H1 (cell line): ENCODE measurements around the gene ZNF280B. TPM values are rescaled to one million over a fixed set of nuclear protein-coding genes. Genes with fewer than 3 reads are reported as not detected.

Experiments
- CTCF ChIA-PET: fragments of 300-600 bp; sonication (Branson Sonifier 250); formaldehyde crosslinking; loops from one replicate; lab custom pipeline; 2021; ENCODE audit not compliant: partially characterized antibody; lab: Charles Lee
- POLR2A ChIA-PET: fragments of 300-600 bp; sonication (Branson Sonifier 250); formaldehyde crosslinking; loops from one replicate; lab custom pipeline; 2021; ENCODE audit warnings: inconsistent platforms; ENCODE audit not compliant: partially characterized antibody; lab: Charles Lee
- DNase-seq, 2 experiments: peaks; one replicate each; pipeline versions ENCODE4 v3.0.0 to v3.0.0-alpha.2; 2010 to 2022; ENCODE audit warnings: low spot score in 2 of 2, low read depth in 1 of 2, mixed read lengths in 1 of 2
- FAIRE-seq: peaks from 2 replicates; lab custom pipeline; 2011; peaks lifted over from hg19 to GRCh38; lab: Jason Lieb, UNC
- H2AFZ ChIP-seq: 2 replicates; pipeline ENCODE4 v1.8.1; 2012; ENCODE audit warnings: low read length, inconsistent platforms
- H2AK5ac ChIP-seq: 2 replicates; pipeline ENCODE4 v1.6.1; 2013; ENCODE audit warnings: low read depth, low read length
- H2BK120ac ChIP-seq: replicated peaks from 2 replicates; pipeline ENCODE3; 2013; ENCODE audit warnings: low read depth, low read length, inconsistent platforms
- H2BK12ac ChIP-seq: 2 replicates; pipeline ENCODE4 v1.6.1; 2013; ENCODE audit warnings: low read depth, low read length
- H2BK15ac ChIP-seq: 2 replicates; pipeline ENCODE4 v1.6.1; 2013; ENCODE audit warnings: low read length
- H2BK20ac ChIP-seq: 2 replicates; pipeline ENCODE4 v1.6.1; 2013; ENCODE audit warnings: low read length
- H2BK5ac ChIP-seq: 2 replicates; pipeline ENCODE4 v1.6.1; 2013; ENCODE audit warnings: low read depth, low read length
- H3K14ac ChIP-seq: 2 replicates; pipeline ENCODE4 v1.6.1; 2013; ENCODE audit warnings: inconsistent platforms; ENCODE audit not compliant: insufficient read length
- H3K18ac ChIP-seq: 2 replicates; pipeline ENCODE4 v1.6.1; 2013; ENCODE audit warnings: low read length; ENCODE audit errors: extremely low read depth
- H3K23ac ChIP-seq: 2 replicates; pipeline ENCODE4 v1.6.1; 2013; ENCODE audit warnings: inconsistent platforms; ENCODE audit not compliant: insufficient read length
- H3K23me2 ChIP-seq: 2 replicates; pipeline ENCODE4 v1.6.1; 2013; ENCODE audit warnings: low read depth, low read length
- H3K27ac ChIP-seq: 2 replicates; pipeline ENCODE4 v1.6.1; 2011; ENCODE audit warnings: low read depth, low read length, inconsistent platforms
- H3K27me3 ChIP-seq, 4 experiments: replicated peaks in 1 of 4; 1 replicate in 1 of 4; 2 replicates in 3 of 4; pipeline versions ENCODE4 v1.6.1 to v1.8.1; 2011 to 2013; ENCODE audit warnings: low read length in 3 of 4, mild to moderate bottlenecking in 3 of 4, inconsistent platforms in 2 of 4, mixed read lengths in 2 of 4, moderate library complexity in 1 of 4; ENCODE audit not compliant: control insufficient read depth in 3 of 4, insufficient read depth in 3 of 4; ENCODE audit errors: extremely low read depth in 1 of 4
- H3K36me3 ChIP-seq, 4 experiments: 2 replicates each; pipeline versions ENCODE4 v1.6.1 to v1.8.1; 2011 to 2013; ENCODE audit warnings: mild to moderate bottlenecking in 4 of 4, low read length in 3 of 4, moderate library complexity in 2 of 4, control low read depth in 1 of 4, inconsistent platforms in 1 of 4; ENCODE audit not compliant: insufficient read depth in 4 of 4, control insufficient read depth in 2 of 4
- H3K4ac ChIP-seq: replicated peaks from 2 replicates; pipeline ENCODE3; 2013; ENCODE audit warnings: low read length, low read depth, mixed read lengths, inconsistent platforms; ENCODE audit not compliant: insufficient read length
- H3K4me1 ChIP-seq, 4 experiments: replicated peaks in 1 of 4; 1 replicate in 1 of 4; 2 replicates in 3 of 4; pipeline versions ENCODE4 v1.6.1 to v1.8.1; 2011 to 2013; ENCODE audit warnings: low read length in 3 of 4, inconsistent platforms in 2 of 4, mixed read lengths in 1 of 4; ENCODE audit not compliant: insufficient read depth in 4 of 4, control insufficient read depth in 3 of 4
- H3K4me2 ChIP-seq, 2 experiments: 2 replicates each; pipeline versions ENCODE4 v1.6.1 to v1.8.1; 2011 to 2013; ENCODE audit warnings: low read depth in 2 of 2, low read length in 2 of 2, control low read depth in 1 of 2, inconsistent platforms in 1 of 2, mild to moderate bottlenecking in 1 of 2; ENCODE audit not compliant: insufficient read depth in 1 of 2
- H3K4me3 ChIP-seq, 4 experiments: fragments of 200-600, 300-600 bp in 1 of 4; sonication (generic), shearing (Covaris generic), sonication (Bioruptor Twin) in 1 of 4; 2 replicates each; pipeline versions ENCODE4 v1.5.1 to v1.8.1; 2011 to 2016; ENCODE audit warnings: low read length in 4 of 4, low read depth in 3 of 4, control low read depth in 2 of 4, inconsistent platforms in 2 of 4, mild to moderate bottlenecking in 2 of 4, mixed read lengths in 1 of 4, moderate library complexity in 1 of 4; ENCODE audit not compliant: insufficient read depth in 2 of 4; ENCODE audit errors: extremely low read depth in 1 of 4
- H3K56ac ChIP-seq: replicated peaks from 2 replicates; pipeline ENCODE3; 2013; ENCODE audit warnings: low read depth, mild to moderate bottlenecking, mixed read lengths, low read length, inconsistent platforms; ENCODE audit not compliant: insufficient read length
- H3K79me1 ChIP-seq: 2 replicates; pipeline ENCODE4 v1.6.1; 2013; ENCODE audit warnings: low read depth, low read length, control low read depth
- H3K79me2 ChIP-seq, 2 experiments: 2 replicates each; pipeline versions ENCODE4 v1.6.1 to v1.8.1; 2012 to 2013; ENCODE audit warnings: low read length in 2 of 2, mild to moderate bottlenecking in 2 of 2, inconsistent platforms in 1 of 2; ENCODE audit not compliant: insufficient read depth in 2 of 2, control insufficient read depth in 1 of 2
- H3K9ac ChIP-seq, 4 experiments: replicated peaks in 1 of 4; 1 replicate in 1 of 4; 2 replicates in 3 of 4; pipeline versions ENCODE4 v1.6.1 to v1.8.1; 2011 to 2013; ENCODE audit warnings: low read depth in 3 of 4, low read length in 3 of 4, control low read depth in 2 of 4, mild to moderate bottlenecking in 2 of 4, moderate library complexity in 2 of 4, inconsistent platforms in 1 of 4; ENCODE audit errors: extremely low read depth in 1 of 4
- H3K9me3 ChIP-seq, 2 experiments: 2 replicates each; pipeline versions ENCODE4 v1.6.1 to v1.8.1; 2012 to 2013; ENCODE audit warnings: mild to moderate bottlenecking in 2 of 2, moderate library complexity in 2 of 2, control low read depth in 1 of 2, inconsistent platforms in 1 of 2, low read depth in 1 of 2, low read length in 1 of 2, mixed read lengths in 1 of 2; ENCODE audit not compliant: insufficient read depth in 2 of 2
- H4K20me1 ChIP-seq, 2 experiments: replicated peaks in 1 of 2; 2 replicates each; pipeline versions ENCODE3 to v1.8.1; 2011 to 2013; ENCODE audit warnings: inconsistent platforms in 2 of 2, low read length in 2 of 2, mild to moderate bottlenecking in 1 of 2; ENCODE audit not compliant: insufficient read depth in 2 of 2, control insufficient read depth in 1 of 2
- H4K5ac ChIP-seq: 2 replicates; pipeline ENCODE4 v1.6.1; 2013; ENCODE audit warnings: low read length, low read depth, mixed read lengths, inconsistent platforms; ENCODE audit not compliant: insufficient read length
- H4K8ac ChIP-seq: 2 replicates; pipeline ENCODE4 v1.8.0; 2013; ENCODE audit warnings: mild to moderate bottlenecking, moderate library complexity, low read length, inconsistent platforms; ENCODE audit not compliant: insufficient read depth; ENCODE audit errors: extremely low read depth
- H4K91ac ChIP-seq: replicated peaks from 2 replicates; pipeline ENCODE3; 2013; ENCODE audit warnings: low read length, mixed read lengths, inconsistent platforms; ENCODE audit not compliant: insufficient read length
- NRF1 ChIP-seq: IDR thresholded peaks from 2 replicates; pipeline ENCODE4 v1.6.1; 2011; ENCODE audit warnings: mild to moderate bottlenecking, low read depth, low read length, improper control_type of control experiment
- RAD21 ChIP-seq, 2 experiments: IDR thresholded peaks in 1 of 2; conservative IDR thresholded peaks in 1 of 2; 2 replicates each; pipeline ENCODE4 v1.6.1; 2011; ENCODE audit warnings: low read depth in 2 of 2, low read length in 2 of 2, improper control_type of control experiment in 1 of 2, inconsistent platforms in 1 of 2, mild to moderate bottlenecking in 1 of 2, moderate library complexity in 1 of 2
- TEAD4 ChIP-seq: IDR thresholded peaks from 2 replicates; pipeline ENCODE4 v1.6.1; 2012; ENCODE audit warnings: low read depth, low read length, inconsistent platforms, mixed read lengths
- WGBS, 2 experiments: shearing (Covaris generic) in 1 of 2; methylation state at CpG; one replicate each; pipeline versions ENCODE4 v1.1.6 to v1.1.7; 2013 to 2015; ENCODE audit warnings: low lambda C conversion rate in 2 of 2, mixed read lengths in 2 of 2, inconsistent platforms in 1 of 2, low coverage in 1 of 2, missing lambda C conversion rate in 1 of 2; ENCODE audit not compliant: insufficient replicate concordance in 2 of 2, insufficient coverage in 1 of 2, insufficient read length in 1 of 2; ENCODE audit errors: extremely low coverage in 1 of 2, missing lambda C conversion rate in 1 of 2; 5-methylcytosine and 5-hydroxymethylcytosine counted together
- polyA plus RNA-seq, 7 experiments: library from polyadenylated mRNA; depleted of rRNA in 3 of 7; stranded (reverse) in 5 of 7; unstranded in 2 of 7; fragments of >200 nt in 5 of 7; fragments of 200-250 nt in 2 of 7; gene quantifications; 1 replicate in 5 of 7; 2 replicates in 1 of 7; 4 replicates in 1 of 7; pipeline versions ENCODE4 v1.2.1 to v1.2.3, GENCODE V29; 2011 to 2013; ENCODE audit warnings: missing spikeins in 2 of 7, mixed read lengths in 2 of 7
- total RNA-seq: library from RNA; stranded (reverse); fragmentation: NEBNext Ultra II Directional; extraction: Animal tissue kit (Norgen Biotek cat#: 25700); gene quantifications from 2 replicates; pipeline ENCODE4 v1.2.1, GENCODE V29; 2021
- TF ChIP-seq, protein P1 (sequence below), 3 experiments: IDR thresholded peaks; 1 replicate in 2 of 3; 2 replicates in 1 of 3; pipeline versions ENCODE4 v1.5.1 to v1.6.1; 2011; ENCODE audit warnings: low read length in 3 of 3, mild to moderate bottlenecking in 3 of 3, inconsistent platforms in 2 of 3, low read depth in 1 of 3, moderate library complexity in 1 of 3; ENCODE audit not compliant: insufficient read depth in 1 of 3; ENCODE audit errors: control extremely low read depth in 1 of 3
- TF ChIP-seq, protein P2 (sequence below): IDR thresholded peaks from 2 replicates; pipeline ENCODE4 v1.6.1; 2012; ENCODE audit warnings: inconsistent platforms

The ZNF280B gene
- total and polyA plus RNA-seq, 2 of the 8 experiments (the other 6 are each of a cell fraction or from before 2014, with no cell fraction given) = 4.8 to 11.7 TPM

DNA sequence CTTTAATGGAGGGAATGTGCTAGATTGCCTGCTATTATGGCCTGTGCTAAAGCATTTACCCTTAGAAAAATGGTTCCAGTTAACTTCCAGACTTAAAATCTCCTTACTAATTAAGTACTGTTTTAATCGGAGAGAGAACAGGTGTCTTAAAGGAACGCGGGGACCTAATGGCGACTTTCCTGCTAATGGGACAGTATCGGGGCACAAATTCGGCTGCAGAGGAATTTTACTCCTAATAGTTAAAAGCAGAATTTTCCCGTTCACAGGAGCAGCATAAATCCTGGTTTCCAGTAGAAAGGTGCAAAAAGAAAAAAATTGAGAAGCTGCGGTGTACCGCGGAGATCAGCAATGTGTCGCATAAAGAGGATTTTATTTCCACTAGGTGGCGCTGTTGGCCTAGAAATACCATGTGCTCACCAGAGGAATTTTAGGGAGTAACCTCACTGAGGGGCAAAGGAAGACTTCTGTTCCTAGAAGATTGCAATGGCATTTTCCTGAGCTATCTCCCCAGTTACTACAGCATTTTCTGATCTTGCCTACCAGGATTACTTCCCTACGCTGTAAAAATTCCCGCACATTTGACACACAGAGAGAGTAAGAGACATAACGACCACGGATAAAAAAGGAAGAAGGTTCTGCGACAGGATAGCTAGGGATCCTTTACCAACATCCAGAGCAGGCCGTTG, 44.5 kb downstream of the ZNF280B start:
- H3K18ac ChIP-seq = no peak overlapping the region
- no peak overlapping the region for H2AK5ac ChIP-seq
- H3K79me2 ChIP-seq = no peaks in the 10 kb centered on the region
- FAIRE-seq (peak; percentile 85), DNase-seq (peak in 1 of 2 experiments; percentile 79)
- no peak overlapping the region for H3K56ac ChIP-seq
- no peak overlapping the region for H3K27ac ChIP-seq
- H3K14ac ChIP-seq = no peak overlapping the region
- H2BK15ac ChIP-seq = no peak overlapping the region
- H4K5ac ChIP-seq = no peak overlapping the region
- no peak overlapping the region for H3K9ac ChIP-seq
- H4K20me1 ChIP-seq = no peaks in the 10 kb centered on the region
- peaks cover 0 to 18% (median 3%) of the 10 kb centered on the region in 4 experiments; a peak in 3 of 7 replicates for H3K4me1 ChIP-seq
- 37% methylated on average over 17 of the region's 18 CpGs; no CpG with 5 or more reads in 1 of the 2 experiments for WGBS, 2 experiments
- no peaks in the 10 kb centered on the region for H3K79me1 ChIP-seq
- no peaks in the 10 kb centered on the region for H3K23me2 ChIP-seq
- no peaks in the 10 kb centered on the region; a peak in 1 of 8 replicates for H3K36me3 ChIP-seq
- no peak overlapping the region for H2BK20ac ChIP-seq
- H2BK12ac ChIP-seq = no peak overlapping the region
- peak overlapping the region in 1 of 2 experiments; percentile 44; a peak in 1 of 4 replicates for H3K4me2 ChIP-seq
- ChIA-PET CTCF (interaction anchor here (0.6 to 12.8 kb wide), 55 partner anchors 8 to 1069 kb away, joined by 3 to 206 read pairs (median 4); partner anchors contain the start of gene ZNF280B), POLR2A (interaction anchor here (0.7 kb wide), 1 partner anchor 40 kb away, joined by 3 read pairs; no protein-coding TSS in a partner anchor)
- H2AFZ ChIP-seq = peak overlapping the region; percentile 87
- H2BK120ac ChIP-seq = no peak overlapping the region
- H3K9me3 ChIP-seq = no peaks in the 10 kb centered on the region
- no peak overlapping the region for H3K4ac ChIP-seq
- peak overlapping the region in 1 of 4 experiments; percentile 37; a peak in 1 of 8 replicates for H3K4me3 ChIP-seq
- H2BK5ac ChIP-seq = no peak overlapping the region
- H3K23ac ChIP-seq = no peak overlapping the region
- H3K27me3 ChIP-seq = peaks cover 3 to 26% (median 18%) of the 10 kb centered on the region in 4 experiments; a peak in 5 of 7 replicates
- H4K91ac ChIP-seq = no peak overlapping the region
- TF ChIP-seq RAD21 (IDR thresholded peaks at IDR 0.05 in 1 of 2, conservative IDR thresholded peaks at IDR 0.05 in 1 of 2; ENCODE audit: low read depth in 2 of 2, low read length in 2 of 2) (peak; percentile 91), NRF1 (no peak), TEAD4 (0 out of 2 replicates have a peak, but pooled peaks have one; percentile 22)
- TF ChIP-seq, protein P1, sequence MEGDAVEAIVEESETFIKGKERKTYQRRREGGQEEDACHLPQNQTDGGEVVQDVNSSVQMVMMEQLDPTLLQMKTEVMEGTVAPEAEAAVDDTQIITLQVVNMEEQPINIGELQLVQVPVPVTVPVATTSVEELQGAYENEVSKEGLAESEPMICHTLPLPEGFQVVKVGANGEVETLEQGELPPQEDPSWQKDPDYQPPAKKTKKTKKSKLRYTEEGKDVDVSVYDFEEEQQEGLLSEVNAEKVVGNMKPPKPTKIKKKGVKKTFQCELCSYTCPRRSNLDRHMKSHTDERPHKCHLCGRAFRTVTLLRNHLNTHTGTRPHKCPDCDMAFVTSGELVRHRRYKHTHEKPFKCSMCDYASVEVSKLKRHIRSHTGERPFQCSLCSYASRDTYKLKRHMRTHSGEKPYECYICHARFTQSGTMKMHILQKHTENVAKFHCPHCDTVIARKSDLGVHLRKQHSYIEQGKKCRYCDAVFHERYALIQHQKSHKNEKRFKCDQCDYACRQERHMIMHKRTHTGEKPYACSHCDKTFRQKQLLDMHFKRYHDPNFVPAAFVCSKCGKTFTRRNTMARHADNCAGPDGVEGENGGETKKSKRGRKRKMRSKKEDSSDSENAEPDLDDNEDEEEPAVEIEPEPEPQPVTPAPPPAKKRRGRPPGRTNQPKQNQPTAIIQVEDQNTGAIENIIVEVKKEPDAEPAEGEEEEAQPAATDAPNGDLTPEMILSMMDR (IDR thresholded peaks at IDR 0.05; ENCODE audit: control extremely low read depth in 1 of 3, insufficient read depth in 1 of 3, low read depth in 1 of 3, low read length in 3 of 3) = peak; percentile 15 to 85 (median 66)
- TF ChIP-seq, protein P2, sequence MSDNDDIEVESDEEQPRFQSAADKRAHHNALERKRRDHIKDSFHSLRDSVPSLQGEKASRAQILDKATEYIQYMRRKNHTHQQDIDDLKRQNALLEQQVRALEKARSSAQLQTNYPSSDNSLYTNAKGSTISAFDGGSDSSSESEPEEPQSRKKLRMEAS = 0 out of 2 replicates have a peak, but pooled peaks have one; percentile 12
- no peak overlapping the region for H4K8ac ChIP-seq
